ENCODE data around the gene CAPN12. TPM values are rescaled to one million over a fixed set of nuclear protein-coding genes. Genes with fewer than 3 reads are reported as not detected.
"Not testable (repeated sequence)": the region's sequence is repeated elsewhere in the genome, so short reads cannot be mapped to it uniquely, and the experiment has no call there.

The CAPN12 gene
- total and polyA plus RNA-seq, 5 donors = 0.22 to 0.91 (median 0.63) TPM

GRCh38 chr19:38785187-38785699 lies 41.0 kb upstream of the CAPN12 start:
- Histone ChIP-seq H3K9me3 (ENCODE audit: control insufficient read depth, low read length) (no peaks in the 10 kb centered on the region), H3K27ac (ENCODE audit: low read length) (no peak overlapping the region), H3K4me3 (ENCODE audit: low read length) (no peak overlapping the region), H3K4me1 (ENCODE audit: control insufficient read depth, insufficient read depth, low read length) (no peaks in the 10 kb centered on the region), H3K27me3 (ENCODE audit: control insufficient read depth, insufficient read depth) (no peaks in the 10 kb centered on the region)
- no peak for DNase-seq
- ATAC-seq = no peak
- WGBS = 97% methylated on average over 7 of the region's 7 CpGs
- intact Hi-C loops (cut with DNase I) = no loop called here

- intact Hi-C loops (cut with DNase I) = no loop called here
- Histone ChIP-seq H3K27ac (ENCODE audit: low read length) (no peak overlapping the region), H3K4me1 (ENCODE audit: control insufficient read depth, insufficient read depth, low read length) (no peaks in the 10 kb centered on the region), H3K27me3 (ENCODE audit: control insufficient read depth, insufficient read depth) (no peaks in the 10 kb centered on the region), H3K4me3 (ENCODE audit: low read length) (no peak overlapping the region), H3K9me3 (ENCODE audit: control insufficient read depth, low read length) (no peaks in the 10 kb centered on the region)
- ATAC-seq = no peak
- WGBS = 66% methylated on average over 3 of the region's 3 CpGs
- no peak for DNase-seq
These were observed 40.0 kb upstream of the CAPN12 start for GRCh38 chr19:38784224-38784623.

- ATAC-seq; intact Hi-C loops (cut with DNase I); H3K4me1 ChIP-seq (ENCODE audit: control insufficient read depth, insufficient read depth, low read length); H3K27ac ChIP-seq (ENCODE audit: low read length); H3K9me3 ChIP-seq (ENCODE audit: control insufficient read depth, low read length); DNase-seq; H3K4me3 ChIP-seq (ENCODE audit: low read length); H3K27me3 ChIP-seq (ENCODE audit: control insufficient read depth, insufficient read depth): not testable (repeated sequence)
- WGBS = 87% methylated on average over 13 of the region's 13 CpGs
These were observed 37.9 kb upstream of the CAPN12 start for GRCh38 chr19:38782212-38782611.

GRCh38 chr19:38781058-38781457 lies 36.8 kb upstream of the CAPN12 start:
- peak; percentile 28 to 41 for ATAC-seq
- intact Hi-C loops (cut with DNase I) = no loop called here
- no peak for DNase-seq
- H3K4me1 ChIP-seq (ENCODE audit: control insufficient read depth, insufficient read depth, low read length) = no peaks in the 10 kb centered on the region
- WGBS = 47% methylated on average over 7 of the region's 7 CpGs
- no peak overlapping the region for H3K27ac ChIP-seq (ENCODE audit: low read length)
- H3K4me3 ChIP-seq (ENCODE audit: low read length) = no peak overlapping the region
- no peaks in the 10 kb centered on the region for H3K9me3 ChIP-seq (ENCODE audit: control insufficient read depth, low read length)
- no peaks in the 10 kb centered on the region for H3K27me3 ChIP-seq (ENCODE audit: control insufficient read depth, insufficient read depth)

- H3K27ac ChIP-seq (ENCODE audit: low read length) = no peak overlapping the region
- no peaks in the 10 kb centered on the region for H3K4me1 ChIP-seq (ENCODE audit: control insufficient read depth, insufficient read depth, low read length)
- ATAC-seq = no peak
- H3K9me3 ChIP-seq (ENCODE audit: control insufficient read depth, low read length) = no peaks in the 10 kb centered on the region
- 88% methylated on average over 7 of the region's 7 CpGs for WGBS
- intact Hi-C loops (cut with DNase I) = no loop called here
- H3K27me3 ChIP-seq (ENCODE audit: control insufficient read depth, insufficient read depth) = no peaks in the 10 kb centered on the region
- DNase-seq = no peak
- no peak overlapping the region for H3K4me3 ChIP-seq (ENCODE audit: low read length)
These were observed 36.2 kb upstream of the CAPN12 start for GRCh38 chr19:38780443-38780842.

GRCh38 chr19:38778733-38779132 lies 34.5 kb upstream of the CAPN12 start:
- Histone ChIP-seq H3K4me1 (ENCODE audit: control insufficient read depth, insufficient read depth, low read length) (no peaks in the 10 kb centered on the region), H3K27ac (ENCODE audit: low read length) (no peak overlapping the region), H3K9me3 (ENCODE audit: control insufficient read depth, low read length) (no peaks in the 10 kb centered on the region), H3K4me3 (ENCODE audit: low read length) (no peak overlapping the region), H3K27me3 (ENCODE audit: control insufficient read depth, insufficient read depth) (no peaks in the 10 kb centered on the region)
- intact Hi-C loops (cut with DNase I) = no loop called here
- WGBS = 48% methylated on average over 7 of the region's 7 CpGs
- ATAC-seq (peak in 1 of 2 donors; percentile 32), DNase-seq (no peak)

- ATAC-seq (no peak), DNase-seq (no peak)
- Histone ChIP-seq H3K27me3 (ENCODE audit: control insufficient read depth, insufficient read depth) (no peaks in the 10 kb centered on the region), H3K9me3 (ENCODE audit: control insufficient read depth, low read length) (no peaks in the 10 kb centered on the region), H3K4me1 (ENCODE audit: control insufficient read depth, insufficient read depth, low read length) (no peaks in the 10 kb centered on the region), H3K27ac (ENCODE audit: low read length) (no peak overlapping the region), H3K4me3 (ENCODE audit: low read length) (no peak overlapping the region)
- intact Hi-C loops (cut with DNase I) = no loop called here
- 89% methylated on average over 13 of the region's 13 CpGs for WGBS
These were observed 30.1 kb upstream of the CAPN12 start for GRCh38 chr19:38774181-38774950.

- WGBS = 85% methylated on average over 10 of the region's 14 CpGs
- DNase-seq = no peak
- H3K4me1 ChIP-seq (ENCODE audit: control insufficient read depth, insufficient read depth, low read length) = no peaks in the 10 kb centered on the region
- H3K9me3 ChIP-seq (ENCODE audit: control insufficient read depth, low read length) = no peaks in the 10 kb centered on the region
- no peak within 1 kb of the TSS for H3K27ac ChIP-seq (ENCODE audit: low read length)
- H3K27me3 ChIP-seq (ENCODE audit: control insufficient read depth, insufficient read depth) = no peaks in the 10 kb centered on the region
- intact Hi-C loops (cut with DNase I) = no loop called here
- no peak for ATAC-seq
- H3K4me3 ChIP-seq (ENCODE audit: low read length) = no peak within 1 kb of the TSS
These were observed 29.3 kb upstream of the CAPN12 start, which contains the start of gene LGALS7 for GRCh38 chr19:38773469-38774177. LGALS7 (minus strand) TSS chr19:38773517; CDS start chr19:38773492, 25 bp downstream.

GRCh38 chr19:38771569-38771968 lies 27.3 kb upstream of the CAPN12 start:
- intact Hi-C loops (cut with DNase I); H3K27ac ChIP-seq (ENCODE audit: low read length); H3K27me3 ChIP-seq (ENCODE audit: control insufficient read depth, insufficient read depth); ATAC-seq; H3K4me1 ChIP-seq (ENCODE audit: control insufficient read depth, insufficient read depth, low read length); H3K4me3 ChIP-seq (ENCODE audit: low read length); DNase-seq; H3K9me3 ChIP-seq (ENCODE audit: control insufficient read depth, low read length): not testable (repeated sequence)
- 56% methylated on average over 3 of the region's 30 CpGs for WGBS

GRCh38 chr19:38770949-38771275 lies 26.6 kb upstream of the CAPN12 start:
- DNase-seq; H3K4me1 ChIP-seq (ENCODE audit: control insufficient read depth, insufficient read depth, low read length): not testable (repeated sequence)

GRCh38 chr19:38770228-38770948 lies 26.1 kb upstream of the CAPN12 start:
- peak; percentile 33 for ATAC-seq
- H3K4me3 ChIP-seq (ENCODE audit: low read length); H3K27ac ChIP-seq (ENCODE audit: low read length); H3K9me3 ChIP-seq (ENCODE audit: control insufficient read depth, low read length); H3K4me1 ChIP-seq (ENCODE audit: control insufficient read depth, insufficient read depth, low read length); DNase-seq; intact Hi-C loops (cut with DNase I); H3K27me3 ChIP-seq (ENCODE audit: control insufficient read depth, insufficient read depth): not testable (repeated sequence)
- 8% methylated on average over 25 of the region's 58 CpGs for WGBS

More at GRCh38 chr19:38770949-38771275, 26.6 kb upstream of the CAPN12 start:
- H3K27me3 ChIP-seq (ENCODE audit: control insufficient read depth, insufficient read depth); intact Hi-C loops (cut with DNase I); H3K4me3 ChIP-seq (ENCODE audit: low read length); H3K9me3 ChIP-seq (ENCODE audit: control insufficient read depth, low read length); H3K27ac ChIP-seq (ENCODE audit: low read length): not testable (repeated sequence)
- WGBS = 42% methylated on average over 1 of the region's 22 CpGs
- ATAC-seq = peak; percentile 92 to 93

All from right cardiac atrium (tissue), 5 donors.